ENCODE data around the gene PLEKHG2.
"Not testable (repeated sequence)": the region's sequence is repeated elsewhere in the genome, so short reads cannot be mapped to it uniquely, and the experiment has no call there.

The PLEKHG2 gene

DNA sequence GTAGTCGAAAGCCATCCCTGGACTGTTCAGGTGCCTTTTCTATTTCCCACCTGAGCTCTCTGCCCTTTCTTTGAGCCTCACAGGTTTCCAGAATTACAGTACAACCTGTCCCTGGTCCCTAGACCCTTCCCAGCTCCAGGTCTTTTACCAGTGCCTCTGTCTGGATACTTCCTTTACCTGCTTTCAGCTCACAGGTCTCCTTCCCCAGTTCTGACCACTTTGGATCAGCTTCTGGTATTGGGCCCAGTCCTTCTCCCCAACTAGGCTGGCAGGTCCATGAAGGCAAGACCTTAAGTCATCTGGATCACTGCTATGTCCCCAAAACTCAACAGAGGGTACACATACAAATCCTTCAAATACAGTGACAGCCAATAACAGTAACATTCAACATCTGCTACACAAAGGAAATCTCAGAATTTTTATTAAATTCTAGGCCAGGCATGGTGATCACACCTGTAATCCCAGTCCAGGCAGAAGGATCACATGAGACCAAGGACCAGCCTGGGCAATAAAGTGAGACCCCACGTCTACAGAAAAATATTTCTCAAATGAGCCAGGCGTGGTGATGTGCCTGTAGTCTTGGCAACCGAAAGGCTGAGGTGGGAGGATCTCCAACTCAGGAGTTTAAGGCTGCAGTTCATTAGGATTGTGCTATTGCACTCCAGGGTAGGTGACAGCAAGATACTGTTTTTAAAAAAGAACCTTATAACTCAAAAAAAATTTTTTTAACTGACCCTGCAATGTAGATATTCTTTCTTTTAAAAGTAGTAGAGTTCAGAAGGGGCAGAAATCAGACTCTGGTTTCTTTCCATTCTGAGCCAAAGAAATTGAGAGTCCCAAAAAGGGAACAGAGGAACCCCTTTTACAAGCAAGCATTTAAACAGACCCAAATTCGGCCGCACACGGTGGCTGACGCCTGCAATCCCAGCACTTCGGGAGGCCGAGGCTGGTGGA lies 21.9 kb downstream of the PLEKHG2 start:
- Mint-ChIP-seq H3K4me3 (peak overlapping the region; percentile 100), H3K27ac (peak overlapping the region; percentile 100), H3K9me3 (ENCODE audit: low read depth) (no peaks in the 10 kb centered on the region), H3K36me3 (peaks cover 11% of the 10 kb centered on the region), H3K27me3 (no peaks in the 10 kb centered on the region), H3K4me1 (ENCODE audit: low read depth) (peaks cover 42% of the 10 kb centered on the region)

DNA sequence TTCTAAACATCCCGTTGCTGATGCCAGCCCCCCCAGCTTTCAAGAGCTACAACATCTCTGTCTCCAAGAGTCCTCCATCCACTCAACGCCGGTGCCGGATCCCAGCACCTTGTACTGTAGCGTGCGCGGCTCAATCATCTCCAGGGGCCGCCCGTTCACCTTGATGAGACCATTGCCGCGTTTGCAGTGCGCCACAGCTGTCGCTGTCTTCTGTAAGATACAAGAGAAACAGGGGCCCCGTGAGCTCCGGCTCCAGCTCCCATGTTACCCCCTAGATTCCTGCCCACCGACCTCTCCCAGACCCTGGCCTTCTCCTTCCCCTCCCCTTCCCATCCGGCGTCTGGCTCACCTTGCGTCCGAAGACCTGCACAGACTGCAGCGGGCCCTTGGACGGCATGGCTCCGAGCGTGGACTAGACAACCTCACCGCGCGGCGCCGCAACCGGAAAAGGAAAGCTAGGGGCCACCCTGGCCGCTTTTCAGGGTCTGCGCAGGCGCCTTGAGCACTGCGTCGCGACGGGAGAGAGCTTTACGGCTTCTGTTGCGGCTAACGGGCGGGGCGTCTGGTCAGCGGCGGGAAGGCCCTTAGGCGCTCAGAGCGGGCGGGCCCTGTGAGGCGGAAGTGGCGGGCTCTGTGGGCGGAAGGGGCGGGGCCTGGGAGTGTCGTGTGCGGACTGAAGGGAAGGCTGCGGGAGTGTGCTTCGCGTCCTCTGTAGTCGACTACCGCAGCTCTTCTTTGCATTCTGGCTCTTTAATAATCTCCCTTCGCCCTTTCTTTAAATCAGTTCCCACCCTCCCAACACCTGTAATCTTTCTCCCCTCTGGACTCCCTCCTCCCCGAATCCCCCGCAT lies 23.3 kb downstream of the PLEKHG2 start, which contains the start of gene RPS16:
Gene RPS16, minus strand, starts transcription at position 451 of the 851 bp plus-strand sequence. Its CDS starts 54 bp downstream, at position 397.
- peak within 1 kb of the TSS; percentile 100 for H3K27ac Mint-ChIP-seq
- H3K4me1 Mint-ChIP-seq (ENCODE audit: low read depth) = peaks cover 43% of the 10 kb centered on the region
- H3K27me3 Mint-ChIP-seq = no peaks in the 10 kb centered on the region
- peaks cover 11% of the 10 kb centered on the region for H3K36me3 Mint-ChIP-seq
- H3K9me3 Mint-ChIP-seq (ENCODE audit: low read depth) = no peaks in the 10 kb centered on the region
- H3K4me3 Mint-ChIP-seq = peak within 1 kb of the TSS; percentile 100

DNA sequence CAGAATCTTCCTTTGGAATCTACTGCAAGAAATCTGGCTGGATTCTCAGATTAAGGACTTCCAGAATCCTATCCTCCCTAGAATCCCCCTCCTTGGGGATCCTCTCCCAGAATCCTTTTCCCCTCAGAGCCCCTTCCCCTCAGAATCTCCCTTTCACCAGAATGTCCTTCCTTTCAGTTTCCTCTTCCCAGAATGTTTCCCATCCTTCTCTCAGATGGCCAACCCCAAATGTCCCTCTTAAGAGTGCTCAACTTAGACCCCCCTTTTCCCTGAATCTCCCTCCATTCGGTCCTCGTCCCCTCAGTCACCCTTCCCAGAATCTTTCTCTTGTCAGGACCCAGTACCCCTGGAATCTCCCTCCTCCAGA lies 23.9 kb downstream of the PLEKHG2 start:
- peak overlapping the region; percentile 100 for H3K27ac Mint-ChIP-seq
- H3K4me3 Mint-ChIP-seq = peak overlapping the region; percentile 100
- no peaks in the 10 kb centered on the region for H3K9me3 Mint-ChIP-seq (ENCODE audit: low read depth)
- peaks cover 37% of the 10 kb centered on the region for H3K4me1 Mint-ChIP-seq (ENCODE audit: low read depth)
- peaks cover 11% of the 10 kb centered on the region for H3K36me3 Mint-ChIP-seq
- no peaks in the 10 kb centered on the region for H3K27me3 Mint-ChIP-seq

DNA sequence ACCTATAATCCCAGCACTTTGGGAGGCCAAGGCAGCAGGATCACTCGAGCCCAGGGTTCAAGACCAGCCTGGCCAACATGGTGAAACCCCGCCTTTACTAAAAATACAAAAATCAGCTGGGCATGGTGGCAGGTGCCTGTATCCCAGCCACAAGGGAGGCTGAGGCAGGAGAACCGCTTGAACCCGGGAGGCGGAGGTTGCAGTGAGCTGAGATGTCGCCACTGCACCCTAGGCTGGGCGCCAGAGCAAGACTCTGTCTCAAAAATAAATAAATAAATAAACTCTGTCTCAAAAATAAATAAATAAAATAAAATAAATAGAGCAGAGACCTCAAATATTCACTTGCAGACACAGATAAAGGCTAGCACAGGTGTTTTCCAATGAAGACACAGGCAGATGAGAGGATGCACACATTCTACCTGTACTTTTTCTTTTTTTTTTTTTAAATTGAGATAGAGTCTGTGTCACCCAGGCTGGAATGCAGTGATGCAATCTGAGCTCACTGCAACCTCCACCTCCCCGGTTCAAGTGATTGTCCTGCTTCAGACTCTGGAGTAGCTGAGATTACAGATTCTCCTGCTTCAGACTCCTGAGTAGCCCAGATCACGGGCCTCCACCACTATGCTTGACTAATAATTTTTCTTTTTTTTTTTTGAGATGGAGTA lies 25.9 kb downstream of the PLEKHG2 start:
- Mint-ChIP-seq H3K9me3 (ENCODE audit: low read depth) (no peaks in the 10 kb centered on the region), H3K27me3 (no peaks in the 10 kb centered on the region), H3K4me3 (no peak overlapping the region), H3K4me1 (ENCODE audit: low read depth) (peaks cover 28% of the 10 kb centered on the region), H3K36me3 (peaks cover 11% of the 10 kb centered on the region), H3K27ac (no peak overlapping the region)

DNA sequence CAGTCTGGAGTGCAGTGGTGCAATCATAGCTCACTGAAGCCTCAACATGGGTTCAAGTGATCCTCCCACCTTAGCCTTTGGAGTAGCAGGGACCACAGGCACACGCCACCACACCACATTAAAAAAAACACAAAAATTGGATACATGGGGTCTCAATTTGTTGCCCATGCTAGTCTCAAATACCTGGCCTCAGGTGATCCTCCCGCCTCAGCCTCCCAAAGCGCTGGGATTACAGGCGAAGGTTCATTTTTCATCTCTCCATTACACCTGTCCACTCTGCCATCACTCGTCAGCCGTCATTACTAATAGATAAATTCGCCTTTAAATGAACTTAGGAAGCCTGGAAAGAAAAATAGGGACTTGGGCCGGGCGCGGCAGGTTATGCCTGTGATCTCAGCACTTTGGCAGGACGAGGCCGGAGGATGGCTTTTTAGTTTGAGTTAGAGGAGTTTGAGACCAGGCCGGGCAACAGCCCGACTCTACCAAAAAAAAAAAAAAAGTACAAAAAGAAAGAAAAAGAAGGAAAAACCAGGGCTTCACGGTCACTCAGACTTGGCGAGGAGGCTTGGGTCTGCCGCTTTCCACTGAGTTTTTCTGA lies 32.2 kb downstream of the PLEKHG2 start:
- H3K36me3 Mint-ChIP-seq = peaks cover 10% of the 10 kb centered on the region
- H3K27ac Mint-ChIP-seq = peak overlapping the region; percentile 99
- peaks cover 48% of the 10 kb centered on the region for H3K4me1 Mint-ChIP-seq (ENCODE audit: low read depth)
- peak overlapping the region; percentile 97 for H3K4me3 Mint-ChIP-seq
- no peaks in the 10 kb centered on the region for H3K27me3 Mint-ChIP-seq
- no peaks in the 10 kb centered on the region for H3K9me3 Mint-ChIP-seq (ENCODE audit: low read depth)

DNA sequence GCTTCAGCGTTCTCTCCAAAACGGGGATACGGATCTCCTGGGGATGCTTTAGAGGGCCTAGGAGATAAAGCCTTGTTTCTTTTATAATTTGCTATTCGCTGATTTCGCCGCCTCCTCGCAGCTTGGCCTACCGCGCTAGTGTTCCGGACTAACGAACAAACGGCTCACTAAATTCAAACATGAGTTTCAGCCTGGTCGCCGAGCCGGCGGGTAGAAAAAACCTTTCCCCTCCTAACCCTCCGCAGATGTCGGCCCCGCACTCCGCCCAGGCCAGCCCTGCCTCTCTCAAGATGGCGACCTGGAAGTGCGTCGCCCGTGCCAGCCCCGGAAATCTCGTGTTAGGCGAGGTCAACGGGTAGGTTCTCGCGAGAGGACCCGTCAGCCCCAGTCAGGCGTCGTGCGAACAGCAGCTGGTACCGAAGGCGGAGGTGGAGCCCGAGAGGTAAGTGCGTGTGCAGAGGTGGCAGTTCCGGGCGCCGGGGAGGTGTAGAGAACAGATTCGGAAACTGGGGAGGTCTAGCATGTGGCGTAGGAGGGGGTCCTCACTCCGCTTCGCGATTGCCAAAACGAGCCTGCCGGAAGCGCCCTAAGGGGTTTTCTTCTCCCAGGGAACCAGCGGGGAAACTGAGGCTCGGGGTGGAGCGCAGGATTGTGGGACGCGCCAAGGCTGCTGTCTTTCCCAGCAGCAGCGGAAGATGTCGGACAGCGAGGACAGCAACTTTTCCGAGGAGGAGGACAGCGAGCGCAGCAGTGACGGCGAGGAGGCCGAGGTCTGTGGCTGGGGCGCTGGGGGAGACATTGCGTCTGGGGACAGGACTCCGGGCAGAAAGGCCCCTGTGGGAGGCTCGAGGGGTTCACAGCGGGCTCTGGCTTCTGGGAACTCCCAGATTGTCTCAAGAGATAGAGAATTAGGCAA lies 33.0 kb downstream of the PLEKHG2 start, which contains the start of gene SUPT5H:
Gene SUPT5H, plus strand, starts transcription at position 387 of the 916 bp plus-strand sequence. Its CDS starts 309 bp downstream, at position 696.
- Mint-ChIP-seq H3K36me3 (peaks cover 10% of the 10 kb centered on the region), H3K4me3 (peak within 1 kb of the TSS; percentile 97), H3K27me3 (no peaks in the 10 kb centered on the region), H3K4me1 (ENCODE audit: low read depth) (peaks cover 48% of the 10 kb centered on the region), H3K9me3 (ENCODE audit: low read depth) (no peaks in the 10 kb centered on the region), H3K27ac (peak within 1 kb of the TSS; percentile 99)

DNA sequence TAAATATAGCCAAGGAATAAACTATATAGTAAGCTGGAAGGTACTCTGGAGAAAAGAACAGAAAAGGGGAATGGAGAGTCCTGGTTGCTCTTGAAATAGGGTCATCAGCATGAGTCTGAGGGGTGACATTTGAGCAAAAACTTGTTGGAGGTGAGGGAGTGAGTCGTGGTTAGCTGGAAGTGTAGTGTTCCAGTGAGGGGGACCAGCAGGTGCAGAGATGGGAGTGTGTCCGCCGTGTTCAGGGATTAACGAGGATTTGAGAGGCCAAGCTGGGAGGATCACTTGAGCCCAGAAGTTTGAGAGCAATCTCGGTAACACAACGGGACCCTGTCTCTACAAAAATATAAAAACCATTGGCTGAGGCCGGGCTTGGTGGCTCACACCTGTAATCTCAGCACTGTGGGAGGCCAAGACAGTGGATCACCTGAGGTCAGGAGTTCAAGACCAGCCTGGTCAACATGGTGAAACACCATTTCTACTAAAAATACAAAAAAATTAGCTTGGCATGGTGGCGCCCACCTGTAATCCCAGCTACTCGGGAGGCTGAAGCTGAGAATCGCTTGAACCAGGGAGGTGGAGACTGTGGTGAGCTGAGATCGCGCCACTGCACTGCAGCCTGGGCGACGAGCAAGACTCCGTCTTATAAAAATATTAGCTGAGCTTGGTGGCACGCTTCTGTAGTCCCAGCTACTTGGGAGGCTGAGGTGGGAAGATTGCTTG lies 34.1 kb downstream of the PLEKHG2 start:
- H3K4me1 Mint-ChIP-seq (ENCODE audit: low read depth) = peaks cover 55% of the 10 kb centered on the region

DNA sequence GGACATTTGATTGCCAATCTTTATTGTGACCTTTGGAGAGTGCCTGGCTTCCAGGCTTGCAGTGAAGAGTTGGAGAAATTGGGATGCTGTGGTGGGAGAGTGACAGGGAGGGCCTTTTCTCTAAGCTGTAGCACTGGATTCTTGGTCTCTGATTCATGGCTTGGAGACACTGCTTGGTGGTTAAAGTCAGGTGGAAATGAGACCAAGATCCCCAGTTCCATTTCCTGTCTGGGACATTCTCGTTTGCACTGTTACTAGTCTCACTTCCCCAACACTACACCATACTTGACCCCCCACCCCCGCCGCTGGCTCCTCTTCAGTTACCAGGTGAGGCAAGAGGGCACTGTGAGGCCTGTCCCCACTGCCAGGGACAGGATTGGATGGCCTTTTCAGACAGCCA lies 35.8 kb downstream of the PLEKHG2 start:
- Mint-ChIP-seq H3K9me3 (ENCODE audit: low read depth) (no peaks in the 10 kb centered on the region), H3K4me3 (peak overlapping the region; percentile 97), H3K4me1 (ENCODE audit: low read depth) (peaks cover 70% of the 10 kb centered on the region), H3K36me3 (peaks cover 14% of the 10 kb centered on the region), H3K27ac (peak overlapping the region; percentile 99), H3K27me3 (no peaks in the 10 kb centered on the region)

More for the DNA sequence above, 34.1 kb downstream of the PLEKHG2 start:
- H3K9me3 Mint-ChIP-seq (ENCODE audit: low read depth) = no peaks in the 10 kb centered on the region
- H3K36me3 Mint-ChIP-seq = peaks cover 10% of the 10 kb centered on the region
- no peaks in the 10 kb centered on the region for H3K27me3 Mint-ChIP-seq
- H3K4me3 Mint-ChIP-seq = peak overlapping the region; percentile 97
- peak overlapping the region; percentile 99 for H3K27ac Mint-ChIP-seq

DNA sequence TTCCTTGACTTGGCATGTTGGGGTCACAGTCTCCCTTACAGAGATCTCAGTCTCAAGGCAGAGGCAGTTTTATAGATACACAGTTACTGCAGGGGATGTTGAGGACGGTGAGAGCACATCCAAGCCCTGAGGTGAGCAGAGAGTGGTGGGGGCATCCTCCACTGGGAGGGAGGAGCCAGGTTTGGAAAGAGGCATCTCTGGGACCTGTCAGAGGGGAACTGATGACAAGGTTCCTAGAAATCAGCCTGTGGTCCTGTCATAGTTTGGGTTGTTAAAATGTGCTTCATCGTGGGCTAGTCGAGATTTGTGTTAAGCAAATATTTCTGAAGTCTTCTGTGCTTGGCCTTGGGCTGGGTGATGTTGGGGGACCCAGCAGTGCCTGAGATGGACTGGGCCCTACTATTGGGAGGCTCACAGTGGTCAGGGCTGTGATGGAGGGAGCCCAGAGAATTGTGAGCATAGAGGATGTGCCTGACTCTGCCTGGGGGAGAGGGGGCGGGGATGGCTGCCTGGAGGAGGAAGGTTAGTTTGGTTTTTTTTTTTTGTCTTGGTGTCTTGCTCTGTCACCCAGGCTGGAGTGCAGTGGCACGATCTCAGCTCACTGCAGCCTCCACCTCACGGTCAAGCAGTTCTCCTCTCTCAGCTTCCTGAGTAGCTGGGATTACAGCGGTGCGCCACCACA lies 36.8 kb downstream of the PLEKHG2 start:
- H3K4me3 Mint-ChIP-seq = peak overlapping the region; percentile 97

DNA sequence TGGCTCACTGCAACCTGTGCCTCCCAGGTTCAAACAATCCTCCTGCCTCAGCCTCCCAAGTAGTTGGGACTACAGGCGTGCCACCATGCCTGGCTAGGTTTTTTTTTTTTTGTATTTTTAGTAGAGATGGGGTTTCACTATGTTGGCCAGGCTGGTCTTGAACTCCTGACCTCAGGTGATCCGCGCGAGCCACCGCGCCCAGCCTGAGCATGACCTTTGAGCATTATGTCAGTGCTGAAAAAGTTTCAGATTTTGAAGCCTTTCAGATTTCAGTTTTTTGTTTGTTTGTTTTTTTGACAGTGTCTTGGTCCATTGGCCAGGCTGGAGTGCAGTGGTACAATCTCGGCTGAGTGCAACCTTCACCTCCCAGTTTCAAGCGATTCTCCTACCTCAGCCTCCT lies 38.8 kb downstream of the PLEKHG2 start:
- not testable (repeated sequence) for H3K4me3 Mint-ChIP-seq; H3K9me3 Mint-ChIP-seq (ENCODE audit: low read depth); H3K27ac Mint-ChIP-seq; H3K27me3 Mint-ChIP-seq; H3K36me3 Mint-ChIP-seq
- peaks cover 62% of the 10 kb centered on the region for H3K4me1 Mint-ChIP-seq (ENCODE audit: low read depth)

More for the DNA sequence above, 36.8 kb downstream of the PLEKHG2 start:
- no peaks in the 10 kb centered on the region for H3K27me3 Mint-ChIP-seq
- H3K9me3 Mint-ChIP-seq (ENCODE audit: low read depth) = no peaks in the 10 kb centered on the region
- H3K36me3 Mint-ChIP-seq = peaks cover 14% of the 10 kb centered on the region
- H3K27ac Mint-ChIP-seq = peak overlapping the region; percentile 99
- H3K4me1 Mint-ChIP-seq (ENCODE audit: low read depth) = peaks cover 70% of the 10 kb centered on the region

DNA sequence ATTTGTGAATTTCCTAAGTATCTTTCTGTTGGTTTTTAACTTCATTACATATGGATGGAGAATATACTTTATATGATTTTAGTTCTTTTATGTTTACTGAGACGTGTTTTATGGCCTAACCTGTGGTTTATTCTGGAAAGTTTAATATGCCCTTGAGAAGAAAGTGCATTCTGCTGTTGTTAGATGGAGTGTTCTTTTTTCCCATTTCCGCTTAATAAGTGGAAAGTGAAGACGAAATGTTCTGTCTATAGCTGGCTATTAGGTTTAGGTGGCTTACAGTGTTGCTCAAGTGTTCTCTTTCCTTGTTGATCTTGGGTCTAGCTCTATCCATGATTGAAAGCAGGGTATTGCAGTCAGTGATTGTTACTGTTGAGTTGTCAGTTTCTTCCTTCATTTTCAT lies 50.9 kb downstream of the PLEKHG2 start:
- H3K4me1 Mint-ChIP-seq (ENCODE audit: low read depth) = peaks cover 3% of the 10 kb centered on the region
- no peak overlapping the region for H3K4me3 Mint-ChIP-seq
- no peaks in the 10 kb centered on the region for H3K36me3 Mint-ChIP-seq
- no peaks in the 10 kb centered on the region for H3K9me3 Mint-ChIP-seq (ENCODE audit: low read depth)
- no peak overlapping the region for H3K27ac Mint-ChIP-seq
- no peaks in the 10 kb centered on the region for H3K27me3 Mint-ChIP-seq

DNA sequence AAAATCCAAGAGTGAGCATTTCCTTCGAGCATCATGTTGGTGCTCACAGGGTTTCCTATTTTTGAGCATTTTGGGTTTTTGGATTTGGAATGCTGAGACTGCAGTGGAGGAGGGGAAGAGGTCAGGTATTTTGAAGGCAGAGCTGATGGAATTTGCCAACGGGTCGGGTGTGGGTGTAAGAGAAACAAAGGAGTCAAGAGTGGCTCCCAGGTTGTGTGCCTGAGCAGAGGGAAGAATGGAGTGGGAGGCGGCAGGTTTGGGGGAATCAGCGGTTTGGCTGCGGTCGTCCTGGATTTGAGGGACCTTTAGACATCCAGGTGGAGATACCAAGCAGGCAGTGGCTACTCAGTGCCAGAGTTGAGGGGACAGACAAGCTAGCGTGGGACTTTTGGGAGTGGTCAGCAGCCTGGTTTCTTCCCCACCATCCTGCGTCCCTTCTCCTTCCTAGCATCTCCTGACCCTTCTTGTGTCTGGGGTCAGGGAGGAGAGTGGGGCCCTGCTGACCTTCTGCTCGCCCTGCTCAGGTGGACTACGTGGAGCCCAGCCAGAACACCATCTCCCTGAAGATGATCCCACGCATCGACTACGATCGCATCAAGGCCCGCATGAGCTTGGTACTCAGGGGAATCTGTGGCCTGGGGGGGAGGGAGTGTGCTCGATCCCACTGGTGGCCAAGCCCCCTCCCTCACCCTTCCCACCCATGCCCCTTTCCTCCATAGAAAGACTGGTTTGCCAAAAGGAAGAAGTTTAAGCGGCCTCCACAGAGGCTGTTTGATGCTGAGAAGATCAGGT lies 53.7 kb downstream of the PLEKHG2 start:
- no peaks in the 10 kb centered on the region for H3K27me3 Mint-ChIP-seq
- H3K36me3 Mint-ChIP-seq = peaks cover 3% of the 10 kb centered on the region
- no peaks in the 10 kb centered on the region for H3K9me3 Mint-ChIP-seq (ENCODE audit: low read depth)
- peaks cover 12% of the 10 kb centered on the region for H3K4me1 Mint-ChIP-seq (ENCODE audit: low read depth)
- H3K4me3 Mint-ChIP-seq = no peak overlapping the region
- H3K27ac Mint-ChIP-seq = no peak overlapping the region
